Skin of body (tissue), 2 donors: Measurements from ENCODE around the gene SP2. TPM values are rescaled to one million over a fixed set of nuclear protein-coding genes. Genes with fewer than 3 reads are reported as not detected.

ENCODE experiments used
- DNase-seq: peaks from one replicate; lab custom pipeline; 2025; lab: John Stamatoyannopoulos, UW
- total RNA-seq: library from RNA; depleted of rRNA; stranded (reverse); fragments of >200 nt; gene quantifications from one replicate; pipeline ENCODE4 v1.2.3, GENCODE V29; 2014

The SP2 gene
- total RNA-seq, 1 donor from 2014 or later = 2.1 TPM

DNA sequence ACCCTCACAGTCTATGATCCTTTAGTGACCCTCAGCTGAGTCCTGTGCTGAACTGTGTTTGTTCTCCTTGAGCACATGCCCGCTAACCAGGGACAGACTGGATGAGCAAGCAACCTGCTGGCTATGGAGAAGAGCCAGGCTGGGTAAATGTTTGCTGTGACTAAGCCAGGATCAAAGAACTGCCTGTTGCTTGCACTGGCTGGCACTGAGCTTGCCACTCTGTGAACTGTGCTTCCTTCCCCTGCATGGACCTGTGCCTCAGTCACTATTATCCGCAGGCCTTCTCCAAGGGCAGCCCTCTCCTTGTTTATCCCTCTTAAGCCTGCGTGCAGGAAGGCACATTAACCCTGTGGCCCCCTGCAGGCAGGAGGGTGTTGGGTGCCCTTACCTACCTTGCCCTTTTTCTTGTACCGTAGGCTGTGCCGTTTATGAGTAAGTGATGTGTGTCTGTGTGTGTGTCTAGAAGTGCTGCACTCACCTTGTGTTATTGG is 52.7 kb downstream of the SP2 start:
- DNase-seq = no peak

DNA sequence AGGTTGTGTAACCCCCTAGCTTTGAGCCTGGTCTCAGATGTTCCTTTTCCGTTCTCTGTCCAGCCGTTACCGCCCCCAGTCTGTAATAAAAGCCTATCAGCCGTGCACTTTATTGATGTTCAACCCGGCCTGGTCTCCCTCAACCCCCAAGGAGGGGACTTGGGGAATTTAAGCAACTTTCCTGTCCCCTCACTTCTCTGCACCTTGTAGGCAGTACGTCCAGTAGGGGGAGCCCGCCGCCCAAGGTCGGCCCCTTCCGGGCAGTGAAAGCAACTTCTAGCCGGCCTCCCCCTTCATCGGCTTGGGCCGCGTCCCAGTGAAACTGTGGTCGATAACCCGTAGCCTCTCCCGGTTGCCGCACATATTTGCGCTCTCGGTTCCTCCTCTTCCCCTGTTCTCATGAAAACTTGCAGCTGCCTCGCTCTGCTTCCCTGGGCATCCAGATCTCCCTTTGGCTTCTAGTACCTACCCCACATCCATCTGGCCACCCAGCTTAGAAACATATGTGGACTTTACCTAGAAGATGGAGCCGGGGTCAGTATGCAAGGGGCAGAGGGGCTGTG is 53.2 kb downstream of the SP2 start:
- DNase-seq = no peak

DNA sequence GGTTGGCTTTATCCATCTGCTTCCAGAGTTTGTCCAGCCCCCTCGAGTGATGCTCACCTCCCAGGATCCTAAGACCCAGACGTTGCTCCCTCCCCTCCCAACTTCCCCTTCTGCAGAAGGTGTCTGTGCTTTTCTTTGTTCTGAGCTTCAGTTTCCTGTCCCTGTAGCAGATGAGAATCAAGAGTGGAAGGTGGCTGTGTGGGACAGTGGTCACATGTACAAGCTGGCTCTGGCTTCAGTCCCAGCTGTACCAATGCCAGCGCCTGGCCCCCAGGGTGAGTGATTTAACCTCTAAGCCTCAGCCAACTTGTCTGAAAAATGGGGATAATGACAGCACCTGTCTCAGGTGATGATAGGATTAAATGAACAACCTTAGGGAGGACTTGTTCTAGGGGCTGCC is 53.9 kb downstream of the SP2 start:
- no peak for DNase-seq

DNA sequence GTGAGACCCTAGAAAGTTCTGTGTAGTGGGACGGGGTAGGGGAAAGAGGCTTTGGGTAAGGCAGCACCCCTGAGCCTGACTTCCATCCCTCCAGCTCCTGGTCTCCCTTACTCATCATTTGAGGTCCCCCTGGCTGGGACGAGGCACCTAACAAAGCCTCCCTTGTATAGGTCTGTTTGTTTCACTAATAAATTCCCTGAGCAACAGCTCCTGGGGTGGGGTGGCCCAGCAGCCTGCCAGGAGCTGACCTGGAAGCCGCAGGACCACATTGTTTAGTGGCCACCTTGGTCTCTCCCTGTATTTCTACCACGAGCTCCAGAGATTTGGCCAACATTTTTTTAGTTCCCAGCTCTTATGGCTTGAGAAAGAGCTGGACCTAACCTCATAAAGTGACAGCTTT is 54.4 kb downstream of the SP2 start:
- DNase-seq = no peak

DNA sequence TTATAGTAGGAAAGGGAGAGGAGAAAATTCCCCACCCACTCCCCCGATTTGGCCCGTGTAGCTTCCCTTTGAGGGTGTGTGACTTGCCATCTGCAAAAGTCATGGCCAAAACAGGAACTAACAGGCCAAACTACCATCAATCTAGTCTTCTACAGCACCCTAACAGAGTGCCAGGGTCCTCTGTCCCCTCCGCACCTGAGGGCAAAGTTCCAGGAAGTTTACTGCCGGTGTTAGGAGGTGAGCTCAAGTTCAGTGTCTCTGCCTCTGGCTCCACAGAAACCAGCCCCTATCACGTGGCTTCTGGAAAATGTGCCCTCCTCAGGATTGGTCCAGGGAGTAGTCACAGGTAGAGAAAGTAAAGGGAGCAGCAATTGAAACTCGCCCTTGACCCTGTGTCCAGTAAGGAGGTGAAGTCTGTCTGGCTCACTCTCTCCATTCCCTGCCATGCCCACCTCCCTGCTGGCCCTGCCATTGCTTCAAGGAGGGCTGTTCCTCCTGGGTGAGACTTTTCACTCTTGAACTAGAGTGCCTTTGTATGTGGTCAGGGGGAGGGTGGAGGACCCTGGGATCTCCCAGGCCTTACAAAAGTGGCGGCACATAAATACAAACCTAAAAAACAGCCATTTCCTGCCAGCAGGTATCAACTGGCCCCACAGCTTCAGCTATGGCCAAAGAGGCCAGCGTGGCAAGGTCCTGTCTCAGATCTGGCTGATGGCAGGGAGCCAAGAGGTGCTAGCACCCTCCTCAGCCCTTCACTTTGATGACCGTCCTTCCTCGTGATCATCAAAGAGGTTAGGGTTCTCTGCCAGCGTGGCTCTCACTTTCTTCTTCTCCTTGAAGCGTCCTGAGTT is 56.4 kb downstream of the SP2 start:
- DNase-seq = no peak

DNA sequence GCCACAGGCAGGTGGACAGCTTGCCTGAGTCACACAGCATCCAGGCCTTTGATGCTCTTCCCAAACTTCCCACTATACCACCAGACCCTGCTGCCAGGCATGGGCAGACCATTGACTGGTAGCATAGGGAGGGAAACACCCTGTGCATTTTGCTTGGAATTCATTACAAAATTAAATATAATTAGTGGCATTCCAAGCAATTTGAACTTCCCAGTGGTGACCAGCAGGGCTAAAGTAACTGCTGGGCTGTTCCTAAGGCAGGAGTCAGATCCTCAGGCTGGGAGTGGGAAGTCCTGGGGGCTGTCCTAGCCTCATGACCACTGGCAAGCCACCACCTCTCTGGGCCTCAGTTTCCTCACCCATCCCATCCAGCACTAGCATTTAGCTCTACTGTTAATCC is 57.9 kb downstream of the SP2 start:
- no peak for DNase-seq

DNA sequence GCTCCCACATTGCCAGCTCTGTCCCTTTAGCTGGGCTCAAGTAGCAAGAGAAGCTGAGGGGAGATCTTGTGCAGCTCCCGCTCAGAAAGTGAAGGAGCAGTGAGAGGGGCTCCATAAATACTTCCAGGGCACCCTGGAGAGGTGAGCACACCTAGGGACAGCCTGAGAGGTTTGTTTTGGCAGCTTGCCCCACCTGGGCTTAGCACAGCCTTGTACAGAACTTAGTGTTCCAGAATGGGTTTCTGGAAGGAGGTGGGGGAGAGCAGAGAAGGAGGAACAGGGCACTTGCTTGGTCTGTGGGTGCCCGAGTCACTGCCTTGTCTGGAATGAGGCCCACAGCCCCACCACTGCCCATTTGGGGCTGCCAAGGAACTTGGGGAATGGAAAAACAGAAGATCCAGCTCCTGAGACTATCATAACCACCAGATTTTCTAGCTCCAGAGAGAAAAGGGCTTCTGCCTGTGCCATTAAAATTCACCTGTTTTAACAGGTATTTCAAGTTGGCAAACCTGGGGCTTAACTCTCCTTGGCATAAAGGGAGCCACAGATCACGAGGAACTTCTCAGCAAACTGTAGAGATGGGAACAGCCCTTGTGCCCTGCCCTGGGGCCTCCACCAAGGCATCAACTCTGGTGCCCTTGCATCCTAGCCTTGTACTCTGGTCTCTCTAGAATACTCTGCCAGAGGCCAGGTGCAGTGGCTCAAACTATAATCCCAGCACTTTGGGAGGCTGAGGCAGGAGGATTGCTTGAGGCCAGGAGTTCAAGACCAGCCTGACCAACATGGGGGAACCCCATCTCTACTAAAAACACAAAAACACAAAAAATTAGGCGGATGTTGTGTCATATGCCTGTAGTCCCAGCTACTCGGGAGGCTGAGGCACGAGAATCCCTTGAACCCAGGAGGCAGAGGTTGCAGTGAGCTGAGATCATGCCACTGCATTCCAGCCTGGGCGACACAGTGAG is 59.7 kb downstream of the SP2 start:
- DNase-seq = no peak

DNA sequence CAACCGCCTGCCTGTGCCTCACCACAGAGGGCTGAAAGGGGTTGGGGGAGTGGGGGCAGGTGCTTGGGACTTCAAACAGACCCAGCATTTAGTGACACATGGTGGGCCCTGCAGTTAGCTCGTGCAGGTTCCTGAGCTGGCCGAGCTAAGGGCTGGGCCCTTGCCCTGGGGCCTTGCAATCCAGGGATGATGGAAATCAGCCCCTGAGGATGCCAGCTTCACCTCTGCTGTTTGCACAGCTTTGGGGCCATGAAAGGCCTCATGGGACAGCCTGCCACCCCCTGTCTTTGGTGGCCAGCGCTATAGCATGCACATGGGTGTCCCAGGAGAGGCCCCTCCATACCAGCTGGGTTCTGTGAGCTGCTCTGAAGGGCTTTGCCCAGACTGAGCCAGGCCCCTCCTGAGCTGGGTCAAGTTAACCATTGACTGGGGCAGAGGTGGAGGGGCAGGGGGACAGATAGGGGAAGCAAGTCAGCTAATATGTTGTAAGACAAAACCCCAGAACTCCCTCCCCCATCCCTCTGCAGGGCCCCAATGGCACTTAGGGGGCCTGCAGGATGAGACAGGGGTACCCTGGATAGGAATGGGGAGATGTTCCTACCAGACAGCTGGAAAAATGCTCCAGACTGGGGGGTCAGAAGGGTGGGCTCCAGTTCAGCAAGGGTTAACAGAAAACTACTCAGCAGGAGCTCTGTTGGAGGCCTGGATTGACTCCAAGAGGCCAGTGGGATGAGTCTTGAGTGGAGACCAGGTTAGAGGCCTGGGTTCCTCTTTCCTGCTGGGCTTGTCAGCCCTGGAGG is 61.0 kb downstream of the SP2 start:
- no peak for DNase-seq

DNA sequence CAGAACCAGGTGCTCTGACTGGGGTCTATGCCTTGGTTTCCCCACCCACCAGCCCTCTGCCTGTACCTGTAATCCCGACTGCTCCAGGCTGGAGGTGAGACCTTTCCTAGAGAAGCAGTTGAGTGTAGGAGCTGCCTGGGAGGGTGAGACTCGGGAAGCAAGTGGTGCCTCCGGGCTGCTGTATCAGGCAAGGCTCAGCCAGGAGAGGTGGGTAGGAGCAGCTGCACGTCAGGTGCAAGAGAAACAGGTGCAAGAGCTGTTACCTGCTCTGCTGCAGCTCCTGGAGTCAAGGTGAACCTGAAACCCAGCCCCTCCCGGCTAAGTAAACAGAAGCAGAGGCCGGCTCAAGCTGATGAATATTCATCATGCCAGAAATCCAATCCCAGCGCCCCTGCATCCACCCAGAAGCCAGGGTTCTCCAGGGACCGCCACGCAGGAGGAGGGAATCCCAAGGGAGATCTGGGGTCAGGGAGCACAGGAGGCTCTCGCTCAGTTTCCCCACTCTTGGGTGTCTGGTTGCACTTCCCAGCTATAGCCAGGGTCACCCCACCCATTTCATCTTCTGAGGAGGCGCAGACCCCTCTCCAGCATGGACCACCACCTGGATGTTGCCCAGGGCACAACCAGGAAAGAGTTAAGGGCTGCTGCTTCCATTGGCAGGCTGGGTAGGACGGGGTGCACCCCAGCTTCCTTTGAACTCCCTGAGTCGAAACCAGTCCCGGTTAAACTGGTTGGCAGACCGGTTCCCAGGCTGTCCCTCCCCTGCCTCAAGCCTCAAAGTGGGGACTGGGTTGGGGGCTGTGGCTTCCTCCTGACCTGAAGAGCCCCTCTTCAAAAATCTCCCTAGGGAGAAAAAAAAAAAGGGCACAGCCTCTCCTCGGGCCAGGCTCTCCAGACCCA is 61.8 kb downstream of the SP2 start, which contains the start of gene PRR15L:
Gene PRR15L (minus strand): TSS at position 293 of the 900 bp plus-strand sequence. CDS start 4,649 bp downstream, outside the sequence.
- DNase-seq = no peak

DNA sequence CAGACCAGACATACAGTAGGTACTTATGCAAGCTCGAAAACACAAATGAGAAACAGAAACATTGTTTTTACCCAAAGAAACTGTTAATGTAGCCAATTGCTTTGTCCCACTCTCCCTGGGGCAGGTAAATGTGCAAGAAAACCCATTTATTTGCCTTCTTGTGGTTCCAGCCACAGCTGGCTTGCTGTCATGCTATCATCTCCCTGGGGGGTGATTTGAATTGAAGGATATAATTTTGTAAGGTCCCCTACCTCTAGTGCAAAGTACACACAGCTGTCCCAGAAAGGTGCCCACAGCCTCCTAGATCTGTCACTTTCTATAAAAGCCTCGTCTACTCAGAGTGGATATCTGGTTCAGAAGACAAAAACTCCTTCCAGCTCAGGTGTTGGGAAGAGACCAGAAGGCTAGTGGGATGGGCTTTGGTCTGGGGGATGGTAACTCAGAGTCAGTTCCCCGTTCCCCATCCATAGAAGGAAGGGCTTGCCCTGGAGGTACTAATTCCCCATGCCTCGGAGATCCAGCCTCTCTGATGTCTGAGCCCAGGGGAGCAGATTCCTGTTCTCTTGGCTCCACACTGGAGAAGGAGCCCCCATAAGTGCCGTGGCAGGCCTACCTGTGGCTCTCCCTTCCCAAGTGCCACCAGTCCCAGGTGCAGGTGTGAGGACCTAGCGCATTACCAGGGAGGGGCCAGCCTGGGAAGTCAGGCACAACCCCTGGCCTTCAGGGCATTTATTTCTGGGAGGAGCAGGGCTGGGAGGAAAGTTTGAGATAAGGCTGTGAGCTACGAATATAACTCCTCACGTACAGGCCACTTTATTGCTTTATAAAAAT is 64.0 kb downstream of the SP2 start:
- no peak for DNase-seq

DNA sequence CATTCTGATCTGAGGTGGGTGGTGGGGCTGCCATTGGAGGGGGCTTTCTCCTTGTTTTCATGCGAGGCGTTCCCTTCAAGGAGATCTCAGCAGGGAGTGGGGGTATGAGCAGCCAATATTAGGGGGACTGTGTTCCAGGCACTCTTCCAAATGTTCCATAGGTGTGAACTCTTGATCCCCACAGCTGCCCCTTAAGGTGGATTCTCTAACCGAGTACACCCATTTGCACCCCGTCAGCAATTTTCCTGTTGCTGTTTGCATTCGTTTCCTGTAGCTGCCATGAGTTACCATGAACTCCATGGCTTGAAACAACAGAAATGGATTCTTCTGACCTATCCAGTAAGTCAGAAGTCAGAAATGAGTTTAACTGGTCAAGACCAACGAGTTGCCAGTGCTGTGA is 65.4 kb downstream of the SP2 start:
- no peak for DNase-seq

DNA sequence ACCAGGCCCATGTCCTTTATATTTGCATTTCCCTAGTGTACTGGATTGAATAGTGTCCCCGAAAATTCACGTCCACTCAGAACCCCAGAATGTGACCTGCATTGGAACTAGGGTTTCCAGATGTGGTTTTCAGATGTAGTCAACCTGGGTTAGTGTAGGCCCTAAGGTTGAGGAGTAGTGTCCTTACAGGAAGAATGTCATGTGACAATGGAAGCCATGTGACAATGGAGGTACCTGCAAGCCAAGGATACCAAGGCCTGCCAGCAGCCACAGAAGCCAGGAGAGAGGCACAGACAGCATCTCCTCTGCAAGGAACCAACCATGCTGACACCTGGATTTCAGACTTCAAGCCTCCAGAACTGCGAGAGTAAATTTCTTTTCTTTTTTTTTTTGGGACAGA is 66.9 kb downstream of the SP2 start:
- DNase-seq = no peak

DNA sequence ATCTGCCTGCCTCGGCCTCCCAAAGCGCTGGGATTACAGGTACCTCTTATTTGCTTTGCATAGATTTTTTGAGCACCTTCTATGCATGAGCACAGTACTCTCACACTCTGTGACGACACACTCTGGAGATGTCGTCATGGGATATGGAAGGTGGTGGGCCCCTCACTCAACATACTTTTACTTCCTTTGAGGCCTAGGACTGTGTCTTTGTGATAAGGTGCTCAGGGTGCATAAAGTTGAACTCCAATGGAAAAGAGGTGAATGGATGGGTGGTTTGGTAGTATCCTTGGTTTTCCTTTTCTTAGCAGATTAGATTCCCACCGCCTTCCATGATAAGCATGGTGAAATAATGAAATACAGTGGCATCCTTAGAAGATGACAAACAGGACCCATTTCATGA is 68.8 kb downstream of the SP2 start:
- DNase-seq = no peak

DNA sequence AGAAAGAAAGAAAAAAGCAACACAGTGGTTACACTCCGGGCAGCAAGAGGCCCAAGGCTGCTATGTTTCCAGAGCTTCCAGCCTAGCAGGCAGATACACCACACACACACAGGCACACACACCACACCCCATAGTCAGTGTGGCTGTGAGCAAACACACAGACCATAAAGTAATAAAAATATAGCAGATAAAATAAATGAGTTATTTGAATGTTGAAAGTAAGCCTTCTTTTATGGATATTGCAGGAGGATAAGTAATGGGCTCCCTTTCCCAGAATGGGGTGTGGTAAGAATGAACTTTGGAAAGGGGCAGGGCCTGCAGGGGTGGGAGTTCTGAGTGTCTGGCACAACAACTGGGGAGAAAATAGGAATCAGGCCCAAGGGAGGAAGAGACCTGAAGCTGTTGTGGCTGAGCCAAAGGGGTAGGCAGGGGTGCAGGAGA is 70.1 kb downstream of the SP2 start:
- no peak for DNase-seq

DNA sequence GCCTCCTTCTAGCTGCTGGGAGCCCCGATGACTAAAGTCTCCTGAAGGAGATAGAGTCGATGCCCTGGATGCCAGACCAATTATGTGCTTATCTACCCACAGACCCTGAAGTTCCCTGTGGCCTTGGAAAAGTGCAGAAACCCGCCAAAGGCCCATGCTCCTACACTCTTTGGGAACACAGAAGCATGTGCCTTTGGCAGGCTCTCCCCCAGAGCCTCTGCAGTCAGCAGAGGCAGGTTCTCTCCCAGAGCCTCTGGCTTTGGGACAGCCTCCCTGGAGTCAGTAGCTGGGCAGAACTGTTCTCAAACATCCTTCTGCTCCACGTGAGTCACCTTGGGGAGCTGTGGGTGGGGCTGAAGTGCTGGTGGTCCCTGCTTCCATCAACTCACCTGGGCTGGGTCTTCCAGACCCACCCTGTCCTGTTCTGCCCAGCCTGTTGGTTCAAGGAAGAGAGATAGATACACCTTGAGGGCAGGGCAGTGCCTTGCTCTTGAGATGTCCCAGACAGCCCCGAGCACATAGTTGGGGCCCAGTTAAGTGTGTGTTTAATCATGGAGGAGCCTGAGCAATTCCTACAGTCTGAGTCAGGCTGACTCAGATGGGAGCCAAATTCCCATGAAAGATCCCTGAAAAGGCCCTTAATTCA is 71.7 kb downstream of the SP2 start:
- DNase-seq = no peak

DNA sequence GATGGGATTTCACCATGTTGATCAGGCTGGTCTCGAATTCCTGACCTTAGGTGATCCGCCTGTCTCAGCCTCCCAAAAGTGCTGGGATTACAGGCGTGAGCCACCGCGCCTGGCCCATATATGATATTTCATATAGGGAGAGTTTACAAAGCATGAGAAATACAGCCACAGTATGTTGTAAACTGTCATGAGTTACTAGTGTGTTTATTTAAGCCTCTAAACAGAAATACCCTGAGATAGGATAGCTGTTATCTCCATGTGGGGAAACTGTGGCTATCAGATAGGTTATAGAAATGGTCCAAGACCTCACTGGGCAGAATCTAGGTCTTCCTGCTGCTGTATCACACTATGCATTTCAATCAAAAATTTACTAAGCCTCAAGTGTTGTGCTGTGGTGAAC is 72.8 kb downstream of the SP2 start:
- no peak for DNase-seq

DNA sequence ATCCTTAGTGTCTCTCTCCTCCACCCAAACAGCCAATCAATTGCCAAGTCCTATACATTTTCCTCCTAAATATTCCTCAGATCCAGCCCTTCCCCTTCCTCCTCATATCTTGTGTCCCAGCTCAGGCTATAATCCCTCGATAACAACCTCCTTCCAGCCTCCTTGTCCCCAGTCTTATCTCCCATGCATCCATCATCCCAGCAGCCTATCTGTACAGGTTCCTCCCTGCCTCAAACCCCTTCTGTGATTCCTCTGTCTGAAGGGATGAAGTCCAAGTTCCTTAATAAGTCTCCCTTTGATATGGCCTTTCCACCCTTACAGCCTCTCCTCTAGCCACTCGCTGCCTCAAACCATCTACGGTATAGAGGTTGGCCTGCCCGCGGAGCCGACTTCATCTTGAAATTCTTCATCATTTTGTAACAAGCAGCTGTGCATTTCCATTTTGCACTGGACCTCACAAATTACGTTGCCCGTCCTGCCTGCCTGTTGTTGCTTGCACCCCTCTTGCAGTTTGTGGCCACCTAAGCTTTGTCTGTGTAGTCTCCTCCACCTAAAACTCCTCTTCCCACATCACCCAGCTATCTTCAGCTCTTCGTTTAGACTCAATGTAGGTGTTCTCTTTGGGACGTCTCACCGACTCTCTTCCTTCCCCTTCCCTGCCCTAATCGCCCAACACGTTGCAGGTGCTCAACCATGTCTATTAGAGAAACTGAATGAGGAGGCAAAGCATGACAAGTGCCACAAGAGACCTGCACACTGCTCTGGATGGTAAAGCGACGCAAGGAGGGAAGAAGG is 74.1 kb downstream of the SP2 start:
- no peak for DNase-seq
